SU-DHL-6 (cell line): Measurements from ENCODE around the gene ANTXR1.

ENCODE experiments used
- H2AFZ ChIP-seq: fragments of 200-600 bp; sonication (generic); 2 replicates; pipeline ENCODE4 v1.6.1; 2014; ENCODE audit warnings: low read depth, mild to moderate bottlenecking, moderate library complexity, mixed read lengths, antibody characterized with exemption, low read length; ENCODE audit not compliant: severe bottlenecking
- H3F3A ChIP-seq: fragments of 200-600 bp; shearing (Covaris generic); 2 replicates; pipeline ENCODE4 v1.6.0; 2016; ENCODE audit warnings: antibody characterized with exemption, mild to moderate bottlenecking; ENCODE audit not compliant: insufficient read depth
- H3K27ac ChIP-seq: fragments of 200-600 bp; sonication (generic); 2 replicates; pipeline ENCODE4 v1.5.1; 2016; ENCODE audit warnings: low read depth, mild to moderate bottlenecking, low read length, moderate library complexity, mixed read lengths
- H3K27me3 ChIP-seq: fragments of 200-600 bp; sonication (generic), shearing (Covaris generic); 2 replicates; pipeline ENCODE4 v1.6.0; 2014; ENCODE audit warnings: mild to moderate bottlenecking, low read length
- H3K36me3 ChIP-seq: fragments of 200-600 bp; sonication (generic); 2 replicates; pipeline ENCODE4 v1.6.1; 2014; ENCODE audit warnings: mild to moderate bottlenecking, low read length, mixed read lengths
- H3K4me2 ChIP-seq: fragments of 300-600, 200-600 bp; shearing (Covaris generic), sonication (generic); 2 replicates; pipeline ENCODE4 v1.6.0; 2014; ENCODE audit warnings: low read length, low read depth, mild to moderate bottlenecking; ENCODE audit not compliant: poor library complexity, severe bottlenecking
- H3K4me3 ChIP-seq: fragments of 200-600 bp; sonication (generic); 2 replicates; pipeline ENCODE4 v1.5.1; 2014; ENCODE audit warnings: antibody characterized with exemption, low read length, mild to moderate bottlenecking, mixed read lengths; ENCODE audit not compliant: insufficient read depth, poor library complexity, severe bottlenecking
- H3K79me2 ChIP-seq: fragments of 200-600 bp; sonication (generic); 2 replicates; pipeline ENCODE4 v1.6.1; 2014; ENCODE audit warnings: mild to moderate bottlenecking, low read length, moderate library complexity; ENCODE audit not compliant: insufficient read depth
- H3K9ac ChIP-seq: fragments of 200-600 bp; sonication (generic); 2 replicates; pipeline ENCODE4 v1.7.0; 2014; ENCODE audit warnings: mild to moderate bottlenecking, low read length
- H3K9me2 ChIP-seq: fragments of 200-600 bp; sonication (generic); replicated peaks from 2 replicates; pipeline ENCODE4 v1.6.1; 2014; ENCODE audit warnings: low read length; ENCODE audit not compliant: insufficient read depth
- H3K9me3 ChIP-seq: fragments of 200-600 bp; sonication (generic); 2 replicates; pipeline ENCODE4 v1.6.1; 2014; ENCODE audit warnings: low read length, mixed read lengths; ENCODE audit not compliant: insufficient read depth
- H4K20me1 ChIP-seq: fragments of 200-600 bp; sonication (generic); 2 replicates; pipeline ENCODE4 v1.6.1; 2014; ENCODE audit warnings: low read depth, mild to moderate bottlenecking, antibody characterized with exemption, low read length, moderate library complexity, mixed read lengths
- EZH2phosphoT487 ChIP-seq: fragments of 200-600 bp; sonication (generic), shearing (Covaris generic); conservative IDR thresholded peaks from 2 replicates; pipeline ENCODE4 v1.6.1; 2018; ENCODE audit warnings: mild to moderate bottlenecking, antibody characterized with exemption, low read length, moderate library complexity, mixed read lengths
- TF ChIP-seq, protein P1 (sequence below): fragments of 200-600 bp; sonication (generic); IDR thresholded peaks from one replicate; pipeline ENCODE4 v1.5.1; 2017; ENCODE audit warnings: antibody characterized with exemption, mild to moderate bottlenecking, low read length, moderate library complexity; ENCODE audit not compliant: insufficient read depth, poor library complexity, severe bottlenecking

Gene ANTXR1

DNA sequence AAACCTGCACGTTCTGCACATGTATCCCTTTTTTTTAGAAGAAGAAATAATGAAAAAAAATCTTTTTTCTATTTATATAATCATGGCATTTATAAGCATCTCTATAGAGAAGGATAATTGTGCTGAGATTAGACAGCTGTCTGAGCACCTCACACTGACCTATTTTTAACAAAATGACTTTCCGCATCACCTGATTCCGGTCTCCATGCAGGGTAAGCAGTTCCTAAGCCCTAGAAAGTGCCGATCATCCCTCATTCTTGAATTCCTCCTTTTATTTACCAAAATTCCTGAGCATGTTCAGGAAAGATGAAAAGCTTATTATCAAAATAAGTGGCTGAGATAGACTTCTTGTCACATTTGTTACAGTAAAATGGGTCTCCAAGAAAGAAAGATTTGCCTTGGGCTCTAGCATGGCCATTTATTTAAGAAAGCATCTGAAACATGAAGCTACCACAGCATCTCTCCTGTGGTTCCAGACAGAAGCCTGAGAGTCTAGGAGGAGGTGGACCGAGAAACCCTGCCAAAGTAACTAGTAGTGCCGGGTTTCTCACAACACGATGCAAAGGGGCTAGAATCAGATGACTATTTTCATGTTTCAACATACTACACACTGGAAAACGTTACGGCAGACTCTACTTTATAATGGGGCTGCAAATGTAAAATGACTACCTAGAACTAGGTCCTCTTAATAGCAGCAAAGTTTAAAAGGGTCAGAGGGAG is 37.9 kb upstream of the ANTXR1 start:
- Histone ChIP-seq H2AFZ (no peak overlapping the region), H3K9me2 (no peaks in the 10 kb centered on the region), H4K20me1 (no peaks in the 10 kb centered on the region), H3F3A (no peaks in the 10 kb centered on the region), H3K4me2 (no peak overlapping the region), H3K9ac (no peak overlapping the region), H3K79me2 (no peaks in the 10 kb centered on the region), H3K4me3 (no peak overlapping the region), H3K27ac (no peak overlapping the region), H3K27me3 (no peaks in the 10 kb centered on the region), H3K36me3 (no peaks in the 10 kb centered on the region), H3K9me3 (no peaks in the 10 kb centered on the region)
- TF ChIP-seq EZH2phosphoT487: no peak
- TF ChIP-seq, protein P1, sequence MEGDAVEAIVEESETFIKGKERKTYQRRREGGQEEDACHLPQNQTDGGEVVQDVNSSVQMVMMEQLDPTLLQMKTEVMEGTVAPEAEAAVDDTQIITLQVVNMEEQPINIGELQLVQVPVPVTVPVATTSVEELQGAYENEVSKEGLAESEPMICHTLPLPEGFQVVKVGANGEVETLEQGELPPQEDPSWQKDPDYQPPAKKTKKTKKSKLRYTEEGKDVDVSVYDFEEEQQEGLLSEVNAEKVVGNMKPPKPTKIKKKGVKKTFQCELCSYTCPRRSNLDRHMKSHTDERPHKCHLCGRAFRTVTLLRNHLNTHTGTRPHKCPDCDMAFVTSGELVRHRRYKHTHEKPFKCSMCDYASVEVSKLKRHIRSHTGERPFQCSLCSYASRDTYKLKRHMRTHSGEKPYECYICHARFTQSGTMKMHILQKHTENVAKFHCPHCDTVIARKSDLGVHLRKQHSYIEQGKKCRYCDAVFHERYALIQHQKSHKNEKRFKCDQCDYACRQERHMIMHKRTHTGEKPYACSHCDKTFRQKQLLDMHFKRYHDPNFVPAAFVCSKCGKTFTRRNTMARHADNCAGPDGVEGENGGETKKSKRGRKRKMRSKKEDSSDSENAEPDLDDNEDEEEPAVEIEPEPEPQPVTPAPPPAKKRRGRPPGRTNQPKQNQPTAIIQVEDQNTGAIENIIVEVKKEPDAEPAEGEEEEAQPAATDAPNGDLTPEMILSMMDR: no peak

DNA sequence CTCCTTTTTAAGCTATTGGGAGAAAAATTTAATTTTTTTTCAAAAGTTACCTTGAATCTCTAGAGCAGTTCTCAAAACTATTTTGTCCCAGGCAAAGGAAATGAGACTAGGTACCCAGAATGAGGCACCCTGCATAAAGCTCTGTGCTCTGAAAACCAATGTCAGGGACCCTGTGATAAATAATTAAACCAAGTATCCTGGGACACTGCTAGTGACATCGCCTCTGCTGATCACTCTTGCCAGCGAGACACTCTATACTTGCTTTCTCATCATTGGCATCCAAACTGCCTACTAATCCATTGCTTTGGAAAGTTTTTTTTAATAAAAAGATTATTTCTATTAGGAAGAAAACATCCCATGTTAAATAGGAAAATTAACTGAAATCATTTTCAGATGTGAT is 37.1 kb upstream of the ANTXR1 start:
- no peaks in the 10 kb centered on the region for H3K36me3 ChIP-seq
- no peaks in the 10 kb centered on the region for H3K9me2 ChIP-seq
- TF ChIP-seq EZH2phosphoT487: no peak
- TF ChIP-seq, protein P1: no peak
- H4K20me1 ChIP-seq: no peaks in the 10 kb centered on the region
- H2AFZ ChIP-seq: no peak overlapping the region
- no peaks in the 10 kb centered on the region for H3F3A ChIP-seq
- no peaks in the 10 kb centered on the region for H3K79me2 ChIP-seq
- no peak overlapping the region for H3K9ac ChIP-seq
- H3K4me3 ChIP-seq: no peak overlapping the region
- H3K9me3 ChIP-seq: no peaks in the 10 kb centered on the region
- H3K4me2 ChIP-seq: no peak overlapping the region
- no peaks in the 10 kb centered on the region for H3K27me3 ChIP-seq
- H3K27ac ChIP-seq: no peak overlapping the region

DNA sequence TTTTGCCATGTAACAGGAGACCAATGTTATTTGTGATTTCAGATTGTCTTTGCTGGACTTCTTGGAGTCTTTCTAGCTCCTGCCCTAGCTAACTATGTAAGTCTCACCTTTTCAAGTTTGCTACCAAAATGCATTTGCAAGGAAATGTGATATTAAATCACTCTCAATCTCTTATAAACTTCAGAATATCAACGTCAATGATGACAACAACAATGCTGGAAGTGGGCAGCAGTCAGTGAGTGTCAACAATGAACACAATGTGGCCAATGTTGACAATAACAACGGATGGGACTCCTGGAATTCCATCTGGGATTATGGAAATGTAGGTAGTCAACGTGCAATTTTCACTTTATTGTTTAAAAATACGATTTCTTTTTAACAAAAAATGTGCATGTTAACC is 35.5 kb upstream of the ANTXR1 start:
- Histone ChIP-seq H2AFZ (no peak overlapping the region), H3K79me2 (no peaks in the 10 kb centered on the region), H3K4me2 (no peak overlapping the region), H3K9me3 (no peaks in the 10 kb centered on the region), H3K27ac (no peak overlapping the region), H3K36me3 (no peaks in the 10 kb centered on the region), H3K9me2 (no peaks in the 10 kb centered on the region), H3K27me3 (no peaks in the 10 kb centered on the region), H4K20me1 (no peaks in the 10 kb centered on the region), H3K4me3 (no peak overlapping the region), H3F3A (no peaks in the 10 kb centered on the region), H3K9ac (no peak overlapping the region)
- TF ChIP-seq, protein P1: no peak
- no peak for TF ChIP-seq EZH2phosphoT487
